IgD-negative memory B cell (primary cell): Measurements from ENCODE around the gene TSHR. TPM values are rescaled to one million over a fixed set of nuclear protein-coding genes. Genes with fewer than 3 reads are reported as not detected.
"Not testable (repeated sequence)": the region's sequence is repeated elsewhere in the genome, so short reads cannot be mapped to it uniquely, and the experiment has no call there.

Experiments used
- H3K27ac Mint-ChIP-seq, 3 donors: one replicate each; pipeline ENCODE4 v1.8.0; 2020 to 2022; ENCODE audit warnings: mild to moderate bottlenecking in 3 of 3, mixed read lengths in 3 of 3, moderate library complexity in 1 of 3
- H3K27me3 Mint-ChIP-seq: one replicate; pipeline ENCODE4 v1.8.0; 2021; ENCODE audit warnings: mixed read lengths
- H3K36me3 Mint-ChIP-seq: one replicate; pipeline ENCODE4 v1.8.0; 2020; ENCODE audit warnings: mild to moderate bottlenecking, mixed read lengths
- H3K4me1 Mint-ChIP-seq, 3 donors: one replicate each; pipeline ENCODE4 v1.8.0; 2020 to 2022; ENCODE audit warnings: mixed read lengths in 3 of 3, mild to moderate bottlenecking in 1 of 3
- H3K4me3 Mint-ChIP-seq, 4 donors: one replicate each; pipeline ENCODE4 v1.8.0; 2020 to 2022; ENCODE audit warnings: mild to moderate bottlenecking in 4 of 4, mixed read lengths in 4 of 4, moderate library complexity in 3 of 4
- H3K9me3 Mint-ChIP-seq, 3 donors: one replicate each; pipeline ENCODE4 v1.8.0; 2020 to 2021; ENCODE audit warnings: mixed read lengths in 3 of 3, mild to moderate bottlenecking in 1 of 3
- polyA plus RNA-seq: library from polyadenylated mRNA; unstranded; fragments of 300-500 nt; fragmentation: Illumina TruSeq; gene quantifications from one replicate; pipeline ENCODE4 v1.2.3, GENCODE V29; 2021

TSHR gene
- polyA plus RNA-seq, 1 donor from 2014 or later, result not detected

GRCh38 chr14:81051547-81051946 is 96.1 kb downstream of the TSHR start:
- Mint-ChIP-seq H3K27me3 (no peaks in the 10 kb centered on the region), H3K36me3 (no peaks in the 10 kb centered on the region), H3K27ac (no peak overlapping the region), H3K4me3 (no peak overlapping the region), H3K4me1 (peaks cover 0 to 2% (median 0%) of the 10 kb centered on the region in 3 donors), H3K9me3 (peaks cover 8 to 33% (median 19%) of the 10 kb centered on the region in 3 donors)

- H3K27me3 Mint-ChIP-seq, H3K4me3 Mint-ChIP-seq, H3K36me3 Mint-ChIP-seq, H3K4me1 Mint-ChIP-seq, H3K27ac Mint-ChIP-seq: not testable (repeated sequence)
- H3K9me3 Mint-ChIP-seq, result peaks cover 8 to 29% (median 14%) of the 10 kb centered on the region in 3 donors
Observed at GRCh38 chr14:81054057-81054456, 98.6 kb downstream of the TSHR start.

- Mint-ChIP-seq H3K9me3 (peaks cover 8 to 29% (median 14%) of the 10 kb centered on the region in 3 donors), H3K27me3 (peaks cover 8% of the 10 kb centered on the region), H3K4me3 (no peak overlapping the region), H3K36me3 (no peaks in the 10 kb centered on the region), H3K4me1 (peaks cover 0 to 2% (median 0%) of the 10 kb centered on the region in 3 donors), H3K27ac (no peak overlapping the region)
Observed at GRCh38 chr14:81055971-81056370, 100.5 kb downstream of the TSHR start.

- Mint-ChIP-seq H3K27ac (no peak overlapping the region), H3K27me3 (peaks cover 8% of the 10 kb centered on the region), H3K4me3 (no peak overlapping the region), H3K36me3 (no peaks in the 10 kb centered on the region), H3K4me1 (no peaks in the 10 kb centered on the region), H3K9me3 (peaks cover 0 to 3% (median 0%) of the 10 kb centered on the region in 3 donors)
Observed at GRCh38 chr14:81062380-81062779, 107.0 kb downstream of the TSHR start.

GRCh38 chr14:81062816-81063215 is 107.4 kb downstream of the TSHR start:
- H3K9me3 Mint-ChIP-seq, result peaks cover 0 to 3% (median 0%) of the 10 kb centered on the region in 3 donors
- no peaks in the 10 kb centered on the region for H3K36me3 Mint-ChIP-seq
- no peaks in the 10 kb centered on the region for H3K4me1 Mint-ChIP-seq
- no peak overlapping the region for H3K27ac Mint-ChIP-seq
- no peak overlapping the region for H3K4me3 Mint-ChIP-seq
- H3K27me3 Mint-ChIP-seq, result peaks cover 6% of the 10 kb centered on the region

- Mint-ChIP-seq H3K9me3 (peaks cover 6 to 13% (median 9%) of the 10 kb centered on the region in 3 donors), H3K4me1 (no peaks in the 10 kb centered on the region), H3K4me3 (no peak overlapping the region), H3K36me3 (peaks cover 4% of the 10 kb centered on the region), H3K27me3 (no peaks in the 10 kb centered on the region), H3K27ac (no peak overlapping the region)
Observed at GRCh38 chr14:81066672-81067071, 111.3 kb downstream of the TSHR start.

GRCh38 chr14:81067156-81067555 is 111.7 kb downstream of the TSHR start:
- Mint-ChIP-seq H3K4me3 (no peak overlapping the region), H3K9me3 (peaks cover 6 to 13% (median 9%) of the 10 kb centered on the region in 3 donors), H3K4me1 (no peaks in the 10 kb centered on the region), H3K27ac (no peak overlapping the region), H3K27me3 (no peaks in the 10 kb centered on the region), H3K36me3 (peaks cover 4% of the 10 kb centered on the region)

GRCh38 chr14:81068176-81068782 is 112.9 kb downstream of the TSHR start:
- no peak overlapping the region for H3K27ac Mint-ChIP-seq
- no peak overlapping the region for H3K4me3 Mint-ChIP-seq

GRCh38 chr14:81070511-81070910 is 115.1 kb downstream of the TSHR start:
- Mint-ChIP-seq H3K9me3 (peaks cover 6 to 13% (median 9%) of the 10 kb centered on the region in 3 donors), H3K4me1 (no peaks in the 10 kb centered on the region), H3K4me3 (no peak overlapping the region), H3K36me3 (peaks cover 4% of the 10 kb centered on the region), H3K27me3 (no peaks in the 10 kb centered on the region), H3K27ac (no peak overlapping the region)

More at GRCh38 chr14:81068176-81068782, 112.9 kb downstream of the TSHR start:
- H3K27me3 Mint-ChIP-seq, result no peaks in the 10 kb centered on the region
- peaks cover 4% of the 10 kb centered on the region for H3K36me3 Mint-ChIP-seq
- H3K9me3 Mint-ChIP-seq, result peaks cover 6 to 13% (median 9%) of the 10 kb centered on the region in 3 donors
- H3K4me1 Mint-ChIP-seq, result no peaks in the 10 kb centered on the region

- Mint-ChIP-seq H3K4me3 (no peak overlapping the region), H3K36me3 (no peaks in the 10 kb centered on the region), H3K27me3 (peaks cover 2% of the 10 kb centered on the region), H3K27ac (no peak overlapping the region), H3K9me3 (peaks cover 0 to 6% (median 1%) of the 10 kb centered on the region in 3 donors), H3K4me1 (no peaks in the 10 kb centered on the region)
Observed at GRCh38 chr14:81085596-81085995, 130.2 kb downstream of the TSHR start.

- Mint-ChIP-seq H3K27ac (no peak overlapping the region), H3K4me3 (no peak overlapping the region), H3K36me3 (no peaks in the 10 kb centered on the region), H3K9me3 (peaks cover 0 to 6% (median 1%) of the 10 kb centered on the region in 3 donors), H3K4me1 (no peaks in the 10 kb centered on the region), H3K27me3 (peaks cover 2% of the 10 kb centered on the region)
Observed at GRCh38 chr14:81087230-81087629, 131.8 kb downstream of the TSHR start.

- H3K9me3 Mint-ChIP-seq, result peaks cover 0 to 1% (median 0%) of the 10 kb centered on the region in 3 donors
- H3K27me3 Mint-ChIP-seq, result no peaks in the 10 kb centered on the region
- no peaks in the 10 kb centered on the region for H3K4me1 Mint-ChIP-seq
- no peak overlapping the region for H3K4me3 Mint-ChIP-seq
- no peak overlapping the region for H3K27ac Mint-ChIP-seq
- no peaks in the 10 kb centered on the region for H3K36me3 Mint-ChIP-seq
Observed at GRCh38 chr14:81091139-81091538, 135.7 kb downstream of the TSHR start.

GRCh38 chr14:81091660-81092059 is 136.2 kb downstream of the TSHR start:
- peaks cover 0 to 1% (median 0%) of the 10 kb centered on the region in 3 donors for H3K9me3 Mint-ChIP-seq
- H3K36me3 Mint-ChIP-seq, result no peaks in the 10 kb centered on the region
- H3K27me3 Mint-ChIP-seq, result no peaks in the 10 kb centered on the region
- H3K27ac Mint-ChIP-seq, result no peak overlapping the region
- no peak overlapping the region for H3K4me3 Mint-ChIP-seq
- no peaks in the 10 kb centered on the region for H3K4me1 Mint-ChIP-seq

- H3K4me3 Mint-ChIP-seq, result no peak overlapping the region
- H3K4me1 Mint-ChIP-seq, result no peaks in the 10 kb centered on the region
- no peaks in the 10 kb centered on the region for H3K27me3 Mint-ChIP-seq
- H3K27ac Mint-ChIP-seq, result no peak overlapping the region
- peaks cover 0 to 1% (median 0%) of the 10 kb centered on the region in 3 donors for H3K9me3 Mint-ChIP-seq
- H3K36me3 Mint-ChIP-seq, result no peaks in the 10 kb centered on the region
Observed at GRCh38 chr14:81093651-81094050, 138.2 kb downstream of the TSHR start.

- Mint-ChIP-seq H3K27ac (no peak overlapping the region), H3K4me3 (no peak overlapping the region), H3K9me3 (no peaks in the 10 kb centered on the region), H3K36me3 (no peaks in the 10 kb centered on the region), H3K4me1 (no peaks in the 10 kb centered on the region), H3K27me3 (peaks cover 2% of the 10 kb centered on the region)
Observed at GRCh38 chr14:81095539-81095938, 140.1 kb downstream of the TSHR start.

- no peak overlapping the region for H3K4me3 Mint-ChIP-seq
- H3K36me3 Mint-ChIP-seq, result no peaks in the 10 kb centered on the region
- H3K27ac Mint-ChIP-seq, result no peak overlapping the region
- peaks cover 2% of the 10 kb centered on the region for H3K27me3 Mint-ChIP-seq
- H3K4me1 Mint-ChIP-seq, result no peaks in the 10 kb centered on the region
- H3K9me3 Mint-ChIP-seq, result no peaks in the 10 kb centered on the region
Observed at GRCh38 chr14:81096656-81097055, 141.2 kb downstream of the TSHR start.
